Chondrocyte (in vitro differentiated cells): ENCODE measurements around the gene LDLRAD4. TPM values are rescaled to one million over a fixed set of nuclear protein-coding genes. Genes with fewer than 3 reads are reported as not detected.
A peak's percentile ranks its signal among the peaks of the same experiment; 100 is the strongest.

Experiments used
- DNase-seq: peaks from one replicate; pipeline ENCODE4 v3.0.0; 2021; ENCODE audit warnings: mixed read lengths, low spot score
- H3K27ac Mint-ChIP-seq: one replicate; pipeline ENCODE4 v1.8.0; 2021; ENCODE audit warnings: mild to moderate bottlenecking, moderate library complexity, mixed read lengths; ENCODE audit not compliant: unreplicated experiment
- H3K27me3 Mint-ChIP-seq: 2 replicates; pipeline ENCODE4 v1.8.0; 2021; ENCODE audit warnings: low read depth, mixed read lengths
- H3K36me3 Mint-ChIP-seq: 2 replicates; pipeline ENCODE4 v1.8.0; 2021; ENCODE audit warnings: low read depth, mixed read lengths
- H3K4me1 Mint-ChIP-seq: 2 replicates; pipeline ENCODE4 v1.8.0; 2021; ENCODE audit warnings: low read depth, mild to moderate bottlenecking, mixed read lengths
- H3K4me3 Mint-ChIP-seq: one replicate; pipeline ENCODE4 v1.8.0; 2021; ENCODE audit warnings: mild to moderate bottlenecking, moderate library complexity, mixed read lengths; ENCODE audit not compliant: unreplicated experiment
- H3K9me3 Mint-ChIP-seq: 2 replicates; pipeline ENCODE4 v1.8.0; 2021; ENCODE audit warnings: low read depth, mixed read lengths
- CTCF ChIP-seq: fragments of 200-600 bp; sonication (generic); IDR thresholded peaks from 2 replicates; pipeline ENCODE4 v1.5.0; 2021; ENCODE audit warnings: antibody characterized with exemption, mild to moderate bottlenecking, moderate library complexity
- total RNA-seq: library from RNA; stranded (reverse); gene quantifications from 3 replicates; pipeline ENCODE4 v1.2.1, GENCODE V29; 2021

LDLRAD4 gene
- total RNA-seq, 1 donor from 2014 or later, result 80.5 TPM

GRCh38 chr18:13555865-13556264, 337.3 kb downstream of the LDLRAD4 start:
- no peaks in the 10 kb centered on the region for H3K27me3 Mint-ChIP-seq
- H3K27ac Mint-ChIP-seq, result no peak overlapping the region
- no peak overlapping the region for H3K4me3 Mint-ChIP-seq
- H3K9me3 Mint-ChIP-seq, result no peaks in the 10 kb centered on the region
- peaks cover 2% of the 10 kb centered on the region for H3K36me3 Mint-ChIP-seq
- H3K4me1 Mint-ChIP-seq, result peaks cover 30% of the 10 kb centered on the region
- no peak for DNase-seq
- no peak for TF ChIP-seq CTCF

GRCh38 chr18:13556502-13556901, 337.9 kb downstream of the LDLRAD4 start:
- Mint-ChIP-seq H3K4me3 (no peak overlapping the region), H3K27ac (no peak overlapping the region), H3K9me3 (no peaks in the 10 kb centered on the region), H3K4me1 (peaks cover 30% of the 10 kb centered on the region), H3K36me3 (peaks cover under 1% of the 10 kb centered on the region), H3K27me3 (no peaks in the 10 kb centered on the region)
- no peak for DNase-seq
- TF ChIP-seq CTCF, result no peak

GRCh38 chr18:13558124-13558523, 339.6 kb downstream of the LDLRAD4 start:
- no peaks in the 10 kb centered on the region for H3K36me3 Mint-ChIP-seq
- TF ChIP-seq CTCF, result peak; percentile 84
- peak overlapping the region; percentile 70 for H3K27ac Mint-ChIP-seq
- DNase-seq, result no peak
- no peaks in the 10 kb centered on the region for H3K27me3 Mint-ChIP-seq
- no peaks in the 10 kb centered on the region for H3K9me3 Mint-ChIP-seq
- no peak overlapping the region for H3K4me3 Mint-ChIP-seq
- H3K4me1 Mint-ChIP-seq, result peaks cover 32% of the 10 kb centered on the region

- no peak for DNase-seq
- Mint-ChIP-seq H3K27me3 (no peaks in the 10 kb centered on the region), H3K4me1 (peaks cover 37% of the 10 kb centered on the region), H3K36me3 (no peaks in the 10 kb centered on the region), H3K27ac (no peak overlapping the region), H3K4me3 (no peak overlapping the region), H3K9me3 (no peaks in the 10 kb centered on the region)
- no peak for TF ChIP-seq CTCF
Observed at GRCh38 chr18:13558790-13559189, 340.2 kb downstream of the LDLRAD4 start.

GRCh38 chr18:13559754-13560153, 341.2 kb downstream of the LDLRAD4 start:
- no peak for TF ChIP-seq CTCF
- Mint-ChIP-seq H3K27ac (no peak overlapping the region), H3K27me3 (no peaks in the 10 kb centered on the region), H3K4me1 (peaks cover 39% of the 10 kb centered on the region), H3K9me3 (no peaks in the 10 kb centered on the region), H3K36me3 (no peaks in the 10 kb centered on the region), H3K4me3 (no peak overlapping the region)
- no peak for DNase-seq
